Measurements from ENCODE around the gene WDR7.

WDR7 gene

DNA sequence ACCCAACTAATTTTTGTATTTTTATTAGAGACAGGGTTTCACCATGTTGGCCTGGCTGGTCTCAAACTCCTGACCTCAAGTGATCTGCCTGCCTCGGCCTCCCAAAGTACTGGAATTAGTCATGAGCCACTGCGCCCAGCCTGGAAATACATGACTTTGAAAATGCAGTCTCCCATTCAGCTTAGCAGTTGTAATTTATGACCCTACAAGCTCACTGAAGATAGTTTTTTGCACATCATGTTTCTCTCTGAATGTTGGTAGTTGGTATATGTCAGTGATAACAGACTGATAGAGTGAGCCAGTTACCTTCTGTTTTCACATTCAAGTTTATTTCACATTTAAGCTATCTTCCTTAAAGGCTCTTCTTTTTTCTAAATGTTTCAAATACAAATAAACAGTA, 7.1 kb downstream of the WDR7 start:
- DNase-seq = no peak

- no peak for DNase-seq
Measured at GRCh38 chr18:56659111-56659510, 8.0 kb downstream of the WDR7 start.

DNA sequence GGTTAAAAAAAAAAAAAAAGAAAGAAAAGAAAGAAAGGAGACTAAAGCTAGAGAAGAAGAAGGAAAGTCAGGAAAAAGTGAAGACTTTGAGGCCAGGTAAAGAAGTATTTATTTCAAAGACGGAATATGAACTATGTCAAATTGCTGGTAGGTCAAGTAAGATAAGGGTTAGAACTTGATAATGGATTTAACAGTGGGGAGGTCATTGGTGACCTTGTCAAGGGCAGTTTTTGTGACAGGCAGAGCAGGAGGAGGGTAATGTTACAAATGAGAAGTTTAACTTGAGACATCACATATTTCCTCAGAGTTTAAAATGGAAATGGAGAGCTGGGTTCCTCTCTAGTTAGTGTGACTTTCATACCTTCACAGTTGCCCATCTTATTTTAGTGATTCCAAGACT, 9.5 kb downstream of the WDR7 start:
- no peak for DNase-seq

GRCh38 chr18:56661360-56662062, 10.4 kb downstream of the WDR7 start:
- no peak for DNase-seq

- no peak for DNase-seq
Measured at GRCh38 chr18:56662063-56662408, 10.9 kb downstream of the WDR7 start.

DNA sequence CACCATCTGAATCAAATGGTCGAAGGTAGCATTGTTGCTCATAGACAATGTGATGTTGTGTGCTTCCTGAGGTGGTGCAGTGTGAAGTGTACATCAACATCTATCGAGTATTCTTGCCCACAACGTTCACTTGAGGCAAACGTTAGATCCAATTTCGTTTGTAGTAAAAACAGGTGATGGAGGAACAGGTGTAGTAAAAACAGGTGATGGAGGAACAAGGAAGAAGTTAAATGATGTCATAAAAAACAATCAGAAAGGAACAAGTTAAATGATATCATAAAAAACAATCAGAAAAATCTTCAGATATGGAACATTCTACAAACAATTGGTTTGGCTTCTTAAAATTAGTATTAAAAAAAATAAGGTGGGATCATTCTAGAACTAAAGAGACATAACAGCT, 11.3 kb downstream of the WDR7 start:
- DNase-seq = no peak

- no peak for DNase-seq
Measured at GRCh38 chr18:56662902-56663301, 11.7 kb downstream of the WDR7 start.

DNA sequence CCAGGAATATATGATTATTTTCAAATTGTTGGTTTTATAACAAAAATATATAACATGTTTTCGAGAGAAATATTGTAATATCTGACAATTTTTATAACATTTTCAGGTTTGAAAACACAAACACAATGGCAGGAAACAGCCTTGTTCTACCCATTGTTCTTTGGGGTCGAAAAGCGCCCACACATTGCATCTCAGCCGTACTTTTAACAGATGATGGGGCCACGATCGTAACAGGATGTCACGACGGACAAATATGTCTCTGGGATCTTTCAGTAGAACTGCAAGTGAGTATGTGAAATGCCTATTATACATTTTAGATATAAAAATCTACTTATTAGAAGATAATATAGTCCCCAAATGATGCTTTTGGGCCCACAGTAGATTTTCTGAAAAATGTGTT, 21.2 kb downstream of the WDR7 start:
- DNase-seq = no peak

DNA sequence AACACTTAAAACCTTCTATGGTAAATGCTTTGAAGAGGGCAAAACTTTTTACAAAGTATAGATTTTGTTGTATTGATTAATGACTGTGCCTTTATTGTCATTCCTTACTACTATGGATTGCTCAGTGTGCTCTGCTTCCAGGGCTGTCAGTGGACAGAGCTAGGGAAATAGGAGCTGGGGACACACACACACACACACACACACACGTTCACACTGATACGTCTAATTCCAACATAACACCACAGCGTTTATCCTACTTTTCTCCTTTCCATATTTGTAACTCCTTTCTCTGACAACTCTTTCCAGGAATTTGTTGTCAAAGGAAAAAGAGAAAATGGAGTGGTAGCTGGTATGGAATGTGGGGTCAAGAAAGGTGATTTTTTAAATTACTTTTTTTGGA, 21.8 kb downstream of the WDR7 start:
- no peak for DNase-seq

DNA sequence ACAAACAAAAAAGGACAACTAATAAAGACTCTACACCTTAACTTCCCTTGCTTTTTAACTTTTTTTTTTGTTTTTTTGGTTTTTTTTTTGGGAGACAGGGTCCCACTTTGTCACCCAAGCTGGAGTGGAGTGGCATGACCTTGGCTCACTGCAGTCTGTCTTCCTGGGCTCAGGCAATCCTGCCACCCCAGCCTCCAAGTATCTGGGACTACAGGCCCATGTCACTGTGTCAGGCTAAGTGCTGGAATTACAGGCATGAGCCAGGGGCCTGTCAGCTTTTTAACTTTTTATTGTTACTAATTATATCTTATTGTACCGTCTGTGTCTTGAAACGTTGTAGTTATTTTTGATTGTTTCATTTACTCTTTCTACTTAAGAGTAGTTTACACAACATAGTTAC, 25.5 kb downstream of the WDR7 start:
- no peak for DNase-seq

DNA sequence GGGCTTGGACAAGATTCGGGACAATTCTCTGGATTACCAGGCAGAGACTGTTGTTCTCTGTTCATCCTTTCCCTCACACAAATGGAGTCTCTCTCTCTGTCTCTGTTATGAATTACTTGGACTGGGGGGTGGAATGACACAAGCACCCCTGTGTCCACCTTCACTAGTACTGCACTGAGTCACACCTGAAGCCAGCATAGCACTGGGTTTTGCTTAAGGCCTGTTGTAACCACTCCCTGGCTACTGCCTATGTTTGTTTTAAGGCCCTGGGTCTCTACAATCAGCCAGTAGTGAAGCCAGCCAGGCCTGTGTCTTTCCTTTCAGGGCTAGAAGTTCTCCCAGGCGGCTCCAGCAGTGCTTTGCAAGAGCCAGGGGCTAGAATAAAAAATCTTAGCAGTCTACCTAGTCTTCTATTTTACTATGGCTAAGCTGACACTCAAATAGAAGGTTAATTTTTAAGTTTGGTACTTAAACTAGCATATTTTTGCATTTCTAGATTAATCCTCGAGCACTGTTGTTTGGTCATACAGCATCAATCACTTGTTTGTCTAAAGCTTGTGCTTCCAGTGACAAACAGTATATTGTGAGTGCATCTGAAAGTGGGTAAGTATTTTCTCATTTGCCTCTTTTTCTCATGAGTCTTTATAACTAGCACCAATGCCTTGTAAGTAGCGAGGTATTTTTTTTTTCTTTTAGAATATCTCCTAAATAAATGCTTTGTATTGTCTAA, 27.8 kb downstream of the WDR7 start:
- no peak for DNase-seq

DNA sequence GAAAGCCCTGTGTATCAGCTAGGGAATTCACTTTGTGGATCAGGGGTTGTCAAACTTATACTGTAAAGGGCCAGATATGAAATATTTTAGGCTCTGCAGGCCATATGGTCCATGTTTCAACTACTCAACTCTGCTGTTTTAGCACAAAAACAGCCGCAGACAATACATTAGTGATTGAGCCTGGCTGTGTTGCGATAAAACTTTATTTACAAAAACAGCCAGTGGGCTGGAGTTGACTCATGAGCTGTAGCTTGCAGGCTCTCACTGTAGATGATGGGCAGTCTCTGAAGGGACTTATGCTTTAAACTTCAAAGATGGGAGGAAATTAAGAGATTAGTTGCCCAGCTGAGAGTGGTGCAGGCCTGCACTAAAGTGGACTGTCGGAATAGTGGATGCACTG, 33.1 kb downstream of the WDR7 start:
- no peak for DNase-seq

DNA sequence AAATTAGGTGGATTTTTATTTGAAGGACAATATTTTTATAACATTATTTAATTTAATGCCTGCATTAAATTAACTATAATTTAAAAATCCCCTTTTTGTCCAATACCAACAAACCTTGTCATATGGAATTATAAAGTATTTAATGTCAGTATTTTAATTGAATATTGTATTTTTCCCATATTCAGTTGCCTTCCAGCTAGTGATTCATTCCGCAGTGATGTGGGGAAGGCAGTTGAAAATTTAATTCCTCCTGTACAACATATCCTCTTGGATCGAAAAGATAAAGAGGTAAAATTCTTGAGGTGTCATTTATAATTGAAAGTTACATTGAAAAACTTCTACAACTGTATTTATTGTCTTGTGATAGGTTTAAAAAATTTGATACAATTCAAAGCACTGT, 40.4 kb downstream of the WDR7 start:
- DNase-seq = no peak

DNA sequence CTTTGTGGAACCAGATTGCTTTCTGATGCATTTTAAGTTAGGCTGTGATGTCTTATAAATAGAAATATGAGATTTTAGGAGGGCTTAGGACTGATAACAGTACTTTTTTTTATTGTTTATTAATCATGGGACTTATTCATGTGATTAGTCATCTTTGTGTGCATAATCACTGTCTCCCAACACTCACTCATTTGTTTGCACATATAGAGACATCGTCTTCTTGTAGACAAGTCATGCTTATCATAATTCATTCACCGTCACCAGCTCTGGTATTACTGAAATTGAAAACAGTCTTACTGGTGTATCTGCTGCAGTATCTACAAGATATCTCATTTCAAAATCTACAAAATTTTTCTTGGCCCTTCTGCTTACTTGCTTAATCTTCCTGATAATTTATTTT, 45.8 kb downstream of the WDR7 start:
- peak in 1 of 5 experiments; percentile 79 for DNase-seq

GRCh38 chr18:56702946-56703345, 51.8 kb downstream of the WDR7 start:
- peak in 1 of 5 experiments; percentile 44 for DNase-seq

DNA sequence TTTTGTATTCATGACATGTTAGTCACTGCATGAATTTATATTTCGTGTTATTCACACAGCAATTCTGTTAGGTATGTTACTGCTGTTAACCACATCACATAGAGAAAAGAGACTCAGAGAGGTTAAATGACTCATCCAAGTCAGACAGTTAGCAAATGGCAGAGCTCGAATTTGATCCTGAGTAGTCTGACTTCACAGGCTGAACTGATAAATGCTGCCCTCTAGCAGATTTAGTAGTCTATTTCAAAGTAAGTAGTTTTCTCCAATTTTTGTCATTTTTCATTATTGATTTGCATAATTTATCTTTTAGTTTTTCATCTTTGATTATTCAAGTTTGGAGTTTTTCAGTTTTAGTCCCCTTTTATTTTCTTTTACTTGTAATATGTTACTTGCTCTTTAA, 58.3 kb downstream of the WDR7 start:
- peak in 2 of 5 experiments; percentile 35 to 91 for DNase-seq

DNA sequence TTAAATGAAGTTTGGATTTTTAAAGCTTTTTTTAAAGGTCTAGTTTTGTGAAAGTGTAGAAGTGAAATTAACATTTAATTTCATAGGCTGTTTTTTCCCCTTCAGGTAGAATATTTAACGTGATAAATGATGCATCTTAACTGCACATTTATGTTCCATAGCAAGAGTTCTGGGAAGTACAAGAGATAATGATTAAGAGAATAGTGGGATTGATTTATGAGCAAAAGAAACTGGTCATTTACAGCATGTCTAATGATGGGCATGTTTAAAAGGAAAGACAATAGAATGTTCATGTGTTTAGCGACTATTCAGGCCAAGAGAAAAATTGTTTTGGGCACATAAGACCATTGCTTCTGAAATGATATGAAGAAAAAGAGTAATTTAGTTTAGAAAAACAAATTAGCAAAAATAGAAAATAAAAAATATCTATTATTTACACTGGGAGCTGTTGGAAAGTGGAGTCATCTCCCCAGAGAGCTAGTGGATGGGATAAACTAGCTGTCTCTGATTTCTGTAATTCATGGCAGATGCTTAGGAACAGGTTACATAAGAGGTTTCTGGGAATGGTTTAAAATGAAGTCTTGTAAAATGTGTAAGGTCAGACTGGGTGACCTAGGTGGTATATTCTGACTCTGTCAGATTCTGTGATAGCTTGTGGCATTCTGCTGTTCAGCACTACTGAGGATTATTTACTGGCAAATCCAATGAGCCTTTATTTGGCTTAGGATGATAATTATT, 60.7 kb downstream of the WDR7 start:
- no peak for DNase-seq

DNA sequence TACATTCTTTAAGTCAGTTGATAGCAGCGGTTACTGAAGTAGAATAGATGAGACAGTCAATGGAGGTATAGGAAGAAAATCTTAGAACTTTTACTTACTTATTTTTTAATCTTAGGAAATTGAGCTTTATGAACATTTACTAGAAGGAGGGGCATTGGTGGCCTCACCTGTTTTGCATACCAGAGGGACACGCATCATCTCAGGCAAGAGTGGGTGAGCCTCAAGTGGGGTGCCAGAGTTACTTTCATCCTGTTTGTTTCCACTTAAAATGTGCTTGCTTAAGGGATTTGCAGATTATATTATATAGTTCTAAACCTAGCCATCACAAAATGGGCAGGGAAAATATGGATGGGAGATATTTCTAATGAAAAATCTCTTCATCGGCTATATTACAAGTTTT, 61.6 kb downstream of the WDR7 start:
- no peak for DNase-seq

GRCh38 chr18:56715121-56715520, 64.0 kb downstream of the WDR7 start:
- DNase-seq = no peak

GRCh38 chr18:56716692-56717146, 65.6 kb downstream of the WDR7 start:
- DNase-seq = peak in 1 of 5 experiments; percentile 55

GRCh38 chr18:56721031-56721430, 69.9 kb downstream of the WDR7 start:
- no peak for DNase-seq

DNA sequence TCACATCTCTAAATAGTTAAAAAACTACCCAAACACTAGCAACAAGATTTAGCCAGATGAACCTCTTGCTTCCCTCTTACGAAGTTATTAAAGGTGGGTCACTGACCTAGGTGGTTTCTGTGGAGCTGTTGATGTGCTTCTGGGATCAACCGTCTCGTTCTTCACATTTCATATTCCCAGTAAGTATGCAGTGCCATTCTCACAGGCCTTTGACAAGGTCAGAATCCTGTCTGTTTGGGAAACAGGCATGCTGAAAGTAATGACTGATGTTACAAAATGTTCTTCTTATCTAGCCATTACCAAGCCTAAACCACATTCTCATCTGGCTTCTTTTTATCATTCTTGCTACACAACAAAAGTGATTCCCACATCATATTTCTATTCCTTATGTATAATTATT, 70.3 kb downstream of the WDR7 start:
- DNase-seq = no peak

DNA sequence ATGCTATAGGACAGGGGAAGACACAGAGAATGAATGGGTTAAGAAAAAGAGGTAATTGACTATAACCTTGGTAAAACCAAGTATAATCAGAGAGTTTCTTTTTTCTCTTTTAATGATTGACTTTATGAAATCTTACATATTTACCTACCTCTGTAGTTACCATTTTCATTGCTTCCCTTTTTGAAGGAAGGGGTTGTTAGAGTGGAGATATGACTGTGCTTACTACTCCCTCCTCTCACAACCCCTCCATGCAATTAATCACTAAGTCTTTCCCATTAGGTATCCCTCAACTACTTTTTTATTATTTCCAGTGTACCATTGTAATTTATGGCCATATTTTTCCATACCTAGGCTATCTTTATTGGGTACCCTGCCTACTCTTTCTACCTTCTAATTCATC, 71.4 kb downstream of the WDR7 start:
- no peak for DNase-seq

- no peak for DNase-seq
Measured at GRCh38 chr18:56723068-56723467, 71.9 kb downstream of the WDR7 start.

All from T-helper 2 cell (primary cell).